ENCODE measurements around the gene ANKRD44. TPM values are rescaled to one million over a fixed set of nuclear protein-coding genes. Genes with fewer than 3 reads are reported as not detected.

Gene ANKRD44
- total RNA-seq, 2 donors from 2014 or later, result 57.8 to 93.4 TPM

DNA sequence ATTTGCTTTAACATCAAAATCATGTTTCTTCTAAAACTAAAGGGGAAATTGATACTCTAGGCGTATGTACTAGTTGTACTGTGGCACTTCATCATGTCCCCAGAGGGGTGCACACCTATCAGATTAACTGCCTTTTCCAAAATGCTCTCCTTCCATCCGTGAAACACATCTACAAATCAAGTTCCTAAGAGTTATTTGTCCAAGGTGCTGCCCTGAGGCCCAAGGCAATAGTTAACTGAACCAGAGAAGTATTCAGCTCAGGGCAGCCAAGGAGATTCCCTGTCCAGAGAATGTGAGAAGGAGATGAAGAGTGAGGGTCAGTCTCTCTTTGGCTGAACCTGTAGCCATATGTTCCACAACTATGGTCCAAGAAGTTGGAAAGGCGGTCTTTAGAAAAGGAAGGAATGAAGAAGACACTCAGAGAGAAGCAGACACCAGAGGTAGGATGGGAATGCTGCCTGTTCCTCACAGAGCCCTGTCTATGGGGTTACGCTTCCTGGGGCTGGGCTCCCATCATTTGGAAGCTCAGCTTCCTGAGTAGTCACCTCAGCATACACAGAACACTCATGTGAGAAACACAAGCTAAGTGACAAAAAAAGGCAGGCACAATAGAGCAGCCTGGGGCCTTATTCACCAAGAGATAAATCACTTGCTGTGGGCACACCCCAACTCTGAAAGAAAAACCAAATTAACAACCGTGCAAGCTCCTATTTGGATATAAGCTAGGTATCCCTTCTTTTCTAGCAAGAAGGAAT, 55.6 kb downstream of the ANKRD44 start:
- no peak for DNase-seq (ENCODE audit: low spot score)
- H3K4me3 ChIP-seq, result no peak overlapping the region

DNA sequence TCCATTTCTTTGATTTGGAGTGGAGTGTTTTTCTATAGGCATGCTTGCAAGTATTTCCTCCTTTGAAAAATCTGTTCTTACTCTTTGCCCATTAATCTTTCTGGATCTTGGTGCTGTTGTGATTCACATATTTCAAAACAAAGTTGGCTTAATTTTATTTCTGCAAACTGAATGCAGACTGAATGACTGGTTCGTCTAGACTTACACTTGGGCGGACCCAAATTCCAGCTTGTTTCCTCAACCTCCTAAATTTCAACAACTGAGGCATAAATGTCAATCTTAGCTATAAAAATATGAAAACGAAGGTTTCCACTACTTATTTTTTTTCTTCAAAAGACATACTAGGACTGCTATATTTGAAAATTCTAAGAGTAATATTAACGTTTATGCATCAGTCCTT, 59.0 kb downstream of the ANKRD44 start:
- ATAC-seq (ENCODE audit: insufficient number of reproducible peaks, low FRiP score, low read depth) (no peak), DNase-seq (ENCODE audit: low spot score) (no peak)
- H3K4me1 ChIP-seq (ENCODE audit: control insufficient read depth in 1 of 2, low read depth in 2 of 2), result peaks cover 5 to 30% of the 10 kb centered on the region in 2 donors
- H3K27ac ChIP-seq, result no peak overlapping the region
- TF ChIP-seq, protein P1, sequence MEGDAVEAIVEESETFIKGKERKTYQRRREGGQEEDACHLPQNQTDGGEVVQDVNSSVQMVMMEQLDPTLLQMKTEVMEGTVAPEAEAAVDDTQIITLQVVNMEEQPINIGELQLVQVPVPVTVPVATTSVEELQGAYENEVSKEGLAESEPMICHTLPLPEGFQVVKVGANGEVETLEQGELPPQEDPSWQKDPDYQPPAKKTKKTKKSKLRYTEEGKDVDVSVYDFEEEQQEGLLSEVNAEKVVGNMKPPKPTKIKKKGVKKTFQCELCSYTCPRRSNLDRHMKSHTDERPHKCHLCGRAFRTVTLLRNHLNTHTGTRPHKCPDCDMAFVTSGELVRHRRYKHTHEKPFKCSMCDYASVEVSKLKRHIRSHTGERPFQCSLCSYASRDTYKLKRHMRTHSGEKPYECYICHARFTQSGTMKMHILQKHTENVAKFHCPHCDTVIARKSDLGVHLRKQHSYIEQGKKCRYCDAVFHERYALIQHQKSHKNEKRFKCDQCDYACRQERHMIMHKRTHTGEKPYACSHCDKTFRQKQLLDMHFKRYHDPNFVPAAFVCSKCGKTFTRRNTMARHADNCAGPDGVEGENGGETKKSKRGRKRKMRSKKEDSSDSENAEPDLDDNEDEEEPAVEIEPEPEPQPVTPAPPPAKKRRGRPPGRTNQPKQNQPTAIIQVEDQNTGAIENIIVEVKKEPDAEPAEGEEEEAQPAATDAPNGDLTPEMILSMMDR (IDR thresholded peaks at IDR 0.05), result no peak
- no peaks in the 10 kb centered on the region for H3K36me3 ChIP-seq
- no peaks in the 10 kb centered on the region for H3K9me3 ChIP-seq
- H3K27me3 ChIP-seq (replicated peaks; ENCODE audit: insufficient read depth), result no peaks in the 10 kb centered on the region
- H3K4me3 ChIP-seq, result no peak overlapping the region

More for the DNA sequence above, 55.6 kb downstream of the ANKRD44 start:
- peak overlapping the region; percentile 16 to 36 for H3K27ac ChIP-seq
- H3K27me3 ChIP-seq (replicated peaks; ENCODE audit: insufficient read depth), result no peaks in the 10 kb centered on the region
- no peaks in the 10 kb centered on the region for H3K36me3 ChIP-seq
- H3K9me3 ChIP-seq, result no peaks in the 10 kb centered on the region
- ATAC-seq (ENCODE audit: insufficient number of reproducible peaks, low FRiP score, low read depth), result no peak
- TF ChIP-seq, protein P1 (IDR thresholded peaks at IDR 0.05), result no peak
- H3K4me1 ChIP-seq (ENCODE audit: control insufficient read depth in 1 of 2, low read depth in 2 of 2), result peaks cover 3 to 34% of the 10 kb centered on the region in 2 donors

DNA sequence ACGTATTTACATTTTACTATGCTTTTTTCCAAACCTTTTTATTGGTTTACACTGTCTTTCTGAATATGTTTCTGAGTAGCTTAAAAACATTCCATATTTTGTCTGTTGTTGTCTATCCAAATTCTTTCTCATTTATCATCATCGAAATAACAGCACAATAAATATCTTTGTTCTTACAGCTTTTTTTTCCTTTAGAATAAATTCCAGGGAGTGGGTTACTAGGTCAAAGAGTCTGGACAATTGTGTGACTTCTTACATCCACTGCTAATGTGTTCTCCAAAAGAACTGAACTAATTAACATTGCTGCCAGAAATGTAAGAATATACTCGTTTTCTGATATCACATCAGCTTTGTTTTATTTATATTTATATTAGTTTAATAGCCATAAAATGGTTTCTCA, 59.4 kb downstream of the ANKRD44 start:
- Histone ChIP-seq H3K4me3 (no peak overlapping the region), H3K27ac (no peak overlapping the region), H3K27me3 (replicated peaks; ENCODE audit: insufficient read depth) (no peaks in the 10 kb centered on the region), H3K36me3 (no peaks in the 10 kb centered on the region), H3K9me3 (no peaks in the 10 kb centered on the region), H3K4me1 (ENCODE audit: control insufficient read depth in 1 of 2, low read depth in 2 of 2) (peaks cover 5 to 26% of the 10 kb centered on the region in 2 donors)
- no peak for DNase-seq (ENCODE audit: low spot score)
- TF ChIP-seq, protein P1 (IDR thresholded peaks at IDR 0.05), result no peak
- ATAC-seq (ENCODE audit: insufficient number of reproducible peaks, low FRiP score, low read depth), result no peak

DNA sequence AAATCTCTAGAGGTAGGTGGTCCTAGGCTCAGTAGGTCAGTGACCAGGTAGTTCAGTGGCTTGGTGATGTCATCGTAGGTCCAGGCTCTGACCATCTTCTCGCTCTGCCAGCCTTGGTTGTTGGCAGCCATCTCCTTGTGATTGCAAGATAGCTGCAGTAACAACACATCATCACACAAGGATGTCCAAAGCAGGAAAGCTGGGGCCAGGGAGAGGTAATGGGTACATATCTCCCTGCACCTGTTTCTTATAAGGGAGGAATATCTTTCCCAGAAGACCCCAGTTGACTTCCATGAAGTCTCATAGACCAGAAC, 60.5 kb downstream of the ANKRD44 start:
- H3K9me3 ChIP-seq, result no peaks in the 10 kb centered on the region
- no peak overlapping the region for H3K27ac ChIP-seq
- H3K4me3 ChIP-seq, result no peak overlapping the region
- TF ChIP-seq, protein P1 (IDR thresholded peaks at IDR 0.05), result no peak
- no peaks in the 10 kb centered on the region for H3K27me3 ChIP-seq (replicated peaks; ENCODE audit: insufficient read depth)
- H3K36me3 ChIP-seq, result no peaks in the 10 kb centered on the region
- ATAC-seq (ENCODE audit: insufficient number of reproducible peaks, low FRiP score, low read depth) (no peak), DNase-seq (ENCODE audit: low spot score) (no peak)
- peaks cover 5 to 14% of the 10 kb centered on the region in 2 donors for H3K4me1 ChIP-seq (ENCODE audit: control insufficient read depth in 1 of 2, low read depth in 2 of 2)

DNA sequence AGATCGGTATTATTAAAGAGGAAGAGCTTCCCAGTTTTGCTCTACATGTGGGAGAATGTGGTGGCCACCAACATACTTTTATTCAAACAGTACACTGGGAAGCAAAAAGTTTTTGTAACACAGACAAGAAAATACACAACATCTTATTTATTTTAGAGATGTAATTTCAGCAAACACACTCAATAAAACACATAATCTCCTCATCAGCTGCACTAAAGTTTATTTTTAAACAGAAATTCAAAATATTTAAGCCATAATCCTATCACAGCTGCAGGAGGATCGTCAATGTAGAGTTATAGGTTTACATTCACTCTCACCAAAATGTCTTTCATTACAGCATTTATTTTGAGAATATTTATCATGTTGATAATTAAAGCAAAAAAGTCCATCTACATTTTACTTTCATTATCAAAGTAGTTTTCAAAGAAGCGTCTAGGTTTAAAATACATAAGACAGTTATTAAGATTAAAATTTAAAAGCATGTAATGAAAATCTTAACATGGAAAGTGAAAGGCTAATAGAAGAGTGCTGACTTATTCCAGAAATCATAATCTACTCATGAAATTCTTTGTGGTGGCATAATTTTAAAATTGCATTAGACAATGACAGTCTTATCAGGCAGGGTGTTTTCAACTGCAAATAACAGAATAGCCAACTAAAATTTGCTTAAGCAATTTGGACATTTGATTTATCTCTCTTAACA, 61.0 kb downstream of the ANKRD44 start:
- ATAC-seq (ENCODE audit: insufficient number of reproducible peaks, low FRiP score, low read depth) (no peak), DNase-seq (ENCODE audit: low spot score) (no peak)
- TF ChIP-seq, protein P1 (IDR thresholded peaks at IDR 0.05), result no peak
- H3K27ac ChIP-seq, result no peak overlapping the region
- peaks cover 5 to 9% of the 10 kb centered on the region in 2 donors for H3K4me1 ChIP-seq (ENCODE audit: control insufficient read depth in 1 of 2, low read depth in 2 of 2)
- no peaks in the 10 kb centered on the region for H3K9me3 ChIP-seq
- H3K4me3 ChIP-seq, result no peak overlapping the region
- no peaks in the 10 kb centered on the region for H3K27me3 ChIP-seq (replicated peaks; ENCODE audit: insufficient read depth)
- no peaks in the 10 kb centered on the region for H3K36me3 ChIP-seq
